ENCODE measurements around the gene SMIM15. TPM values are rescaled to one million over a fixed set of nuclear protein-coding genes. Genes with fewer than 3 reads are reported as not detected.

The SMIM15 gene
- total RNA-seq, 1 experiment from 2014 or later = 58.2 TPM

- no peak overlapping the region for H3K4me2 ChIP-seq
- H3F3A ChIP-seq (ENCODE audit: insufficient read depth, low read depth) = no peaks in the 10 kb centered on the region
- H3K9me3 ChIP-seq (ENCODE audit: insufficient read depth, low read depth) = no peaks in the 10 kb centered on the region
- no peak for DNase-seq
- no peaks in the 10 kb centered on the region for H3K4me1 ChIP-seq (replicated peaks; ENCODE audit: insufficient read depth)
- no peak overlapping the region for H3K27ac ChIP-seq
- CTCF ChIA-PET = no interaction called here
- H3K36me3 ChIP-seq (ENCODE audit: low read depth) = no peaks in the 10 kb centered on the region
- H4K20me1 ChIP-seq (ENCODE audit: insufficient read depth) = peaks cover 5% of the 10 kb centered on the region; the same call in 1 of the 2 replicates
- BruUV-seq (replicated peaks) = no TSS peak
- H3K79me2 ChIP-seq (ENCODE audit: low read depth) = no peaks in the 10 kb centered on the region
- POLR2A ChIA-PET (ENCODE audit: unreplicated experiment) = no interaction called here
- no peaks in the 10 kb centered on the region for H3K9me2 ChIP-seq (ENCODE audit: insufficient read depth)
- intact Hi-C loops (cut with micrococcal nuclease; ENCODE audit: unreplicated experiment) = no loop called here
- no peak overlapping the region for H3K4me3 ChIP-seq
- H2AFZ ChIP-seq = no peak overlapping the region
- TF ChIP-seq EZH2 (IDR thresholded peaks at IDR 0.05; ENCODE audit: low read depth) = no peak
- no peak for TF ChIP-seq CTCF (conservative IDR thresholded peaks at IDR 0.05)
- no peaks in the 10 kb centered on the region for H3K27me3 ChIP-seq (ENCODE audit: insufficient read depth, low read depth)
These were observed 20.5 kb downstream of the SMIM15 start for GRCh38 chr5:61141801-61142200.

- Histone ChIP-seq H3K79me2 (ENCODE audit: low read depth) (no peaks in the 10 kb centered on the region), H3K4me2 (no peak overlapping the region), H3K9me2 (ENCODE audit: insufficient read depth) (no peaks in the 10 kb centered on the region), H3K9me3 (ENCODE audit: insufficient read depth, low read depth) (no peaks in the 10 kb centered on the region), H3K4me3 (no peak overlapping the region), H3K36me3 (ENCODE audit: low read depth) (no peaks in the 10 kb centered on the region), H3K27ac (no peak overlapping the region), H4K20me1 (ENCODE audit: insufficient read depth) (peaks cover 5% of the 10 kb centered on the region; the same call in 1 of the 2 replicates), H3K27me3 (ENCODE audit: insufficient read depth, low read depth) (no peaks in the 10 kb centered on the region), H3K4me1 (replicated peaks; ENCODE audit: insufficient read depth) (no peaks in the 10 kb centered on the region), H2AFZ (no peak overlapping the region), H3F3A (ENCODE audit: insufficient read depth, low read depth) (no peaks in the 10 kb centered on the region)
- BruUV-seq (replicated peaks) = no TSS peak
- DNase-seq = no peak
- CTCF ChIA-PET = no interaction called here
- POLR2A ChIA-PET (ENCODE audit: unreplicated experiment) = no interaction called here
- TF ChIP-seq EZH2 (IDR thresholded peaks at IDR 0.05; ENCODE audit: low read depth) = no peak
- TF ChIP-seq CTCF (conservative IDR thresholded peaks at IDR 0.05) = no peak
- intact Hi-C loops (cut with micrococcal nuclease; ENCODE audit: unreplicated experiment) = no loop called here
These were observed 22.3 kb downstream of the SMIM15 start for GRCh38 chr5:61139931-61140330.

- ChIA-PET CTCF (no interaction called here), POLR2A (ENCODE audit: unreplicated experiment) (no interaction called here)
- Histone ChIP-seq H3K36me3 (ENCODE audit: low read depth) (no peaks in the 10 kb centered on the region), H3K4me1 (replicated peaks; ENCODE audit: insufficient read depth) (no peaks in the 10 kb centered on the region), H3K4me2 (no peak overlapping the region), H3K9me2 (ENCODE audit: insufficient read depth) (no peaks in the 10 kb centered on the region), H3F3A (ENCODE audit: insufficient read depth, low read depth) (no peaks in the 10 kb centered on the region), H3K79me2 (ENCODE audit: low read depth) (no peaks in the 10 kb centered on the region), H3K9me3 (ENCODE audit: insufficient read depth, low read depth) (no peaks in the 10 kb centered on the region), H2AFZ (no peak overlapping the region), H3K27me3 (ENCODE audit: insufficient read depth, low read depth) (no peaks in the 10 kb centered on the region), H4K20me1 (ENCODE audit: insufficient read depth) (peaks cover 5% of the 10 kb centered on the region; the same call in 1 of the 2 replicates), H3K27ac (no peak overlapping the region), H3K4me3 (no peak overlapping the region)
- intact Hi-C loops (cut with micrococcal nuclease; ENCODE audit: unreplicated experiment) = no loop called here
- BruUV-seq (replicated peaks) = no TSS peak
- no peak for DNase-seq
- TF ChIP-seq CTCF (conservative IDR thresholded peaks at IDR 0.05) (peak; percentile 44), EZH2 (IDR thresholded peaks at IDR 0.05; ENCODE audit: low read depth) (no peak)
These were observed 23.0 kb downstream of the SMIM15 start for GRCh38 chr5:61139094-61139873.
